PC-9 (cell line): Measurements from ENCODE around the gene TLK2. TPM values are rescaled to one million over a fixed set of nuclear protein-coding genes. Genes with fewer than 3 reads are reported as not detected.
"Not testable (repeated sequence)": the region's sequence is repeated elsewhere in the genome, so short reads cannot be mapped to it uniquely, and the experiment has no call there.

Source experiments
- BruUV-seq: library from RNA; stranded (reverse); fragments of 400-500 nt; replicated peaks from 2 replicates; lab custom pipeline; 2021; lab: Mats Ljungman, UMichigan
- CTCF ChIA-PET: fragments of 300-600 bp; sonication (Branson Sonifier 250); formaldehyde crosslinking; loops from one replicate; lab custom pipeline; 2022; ENCODE audit warnings: antibody characterized with exemption; lab: Charles Lee
- POLR2A ChIA-PET: fragments of 300-600 bp; sonication (Branson Sonifier 250); formaldehyde crosslinking; loops from one replicate; lab custom pipeline; 2022; ENCODE audit warnings: antibody characterized with exemption; ENCODE audit not compliant: unreplicated experiment; lab: Charles Lee
- DNase-seq, 2 experiments: peaks; one replicate each; pipeline versions ENCODE4 v3.0.0 to v3.0.0-alpha.2; 2015 to 2022; ENCODE audit warnings: mixed read lengths in 1 of 2
- H2AFZ ChIP-seq: fragments of 200-600 bp; sonication (generic); 2 replicates; pipeline ENCODE4 v1.8.1; 2017; ENCODE audit warnings: antibody characterized with exemption
- H3F3A ChIP-seq: fragments of 200-600 bp; sonication (generic); 2 replicates; pipeline ENCODE4 v1.8.1; 2017; ENCODE audit warnings: antibody characterized with exemption, mild to moderate bottlenecking, low read depth; ENCODE audit not compliant: insufficient read depth
- H3K27ac ChIP-seq: fragments of 200-600 bp; sonication (generic); 2 replicates; pipeline ENCODE4 v1.6.1; 2016; ENCODE audit warnings: mixed run types
- H3K27me3 ChIP-seq: fragments of 200-600 bp; sonication (generic); 2 replicates; pipeline ENCODE4 v1.6.1; 2016; ENCODE audit warnings: low read depth, mixed run types; ENCODE audit not compliant: insufficient read depth
- H3K36me3 ChIP-seq: fragments of 200-600 bp; sonication (generic); 2 replicates; pipeline ENCODE4 v1.6.1; 2016; ENCODE audit warnings: low read depth, mixed run types
- H3K4me1 ChIP-seq: fragments of 200-600 bp; sonication (generic); replicated peaks from 2 replicates; pipeline ENCODE4 v1.6.1; 2016; ENCODE audit warnings: mixed run types; ENCODE audit not compliant: insufficient read depth
- H3K4me2 ChIP-seq: fragments of 200-600 bp; sonication (generic); 2 replicates; pipeline ENCODE4 v1.6.1; 2017; ENCODE audit warnings: mixed run types
- H3K4me3 ChIP-seq: fragments of 200-600 bp; sonication (generic); 2 replicates; pipeline ENCODE4 v1.6.1; 2016; ENCODE audit warnings: mixed run types
- H3K79me2 ChIP-seq: fragments of 200-600 bp; sonication (generic); 2 replicates; pipeline ENCODE4 v1.6.1; 2017; ENCODE audit warnings: low read depth, mixed run types
- H3K9me2 ChIP-seq: fragments of 200-600 bp; sonication (generic); 2 replicates; pipeline ENCODE4 v1.8.1; 2017; ENCODE audit warnings: mild to moderate bottlenecking; ENCODE audit not compliant: insufficient read depth
- H3K9me3 ChIP-seq: fragments of 200-600 bp; sonication (generic); 2 replicates; pipeline ENCODE4 v1.8.1; 2016; ENCODE audit warnings: low read depth; ENCODE audit not compliant: insufficient read depth
- H4K20me1 ChIP-seq: fragments of 200-600 bp; sonication (generic); 2 replicates; pipeline ENCODE4 v1.8.1; 2017; ENCODE audit not compliant: insufficient read depth
- CTCF ChIP-seq: fragments of 200-600 bp; sonication (generic); conservative IDR thresholded peaks from 2 replicates; pipeline ENCODE4 v1.6.1; 2017; ENCODE audit warnings: mixed run types, antibody characterized with exemption, mild to moderate bottlenecking, moderate library complexity
- intact Hi-C: fragments of 100-400 bp; cut with micrococcal nuclease; formaldehyde crosslinking; loops from one replicate; pipeline ENCODE4 v1.10.0; 2022; ENCODE audit not compliant: unreplicated experiment
- total RNA-seq: library from RNA; stranded (reverse); gene quantifications from 2 replicates; pipeline ENCODE4 v1.2.3, GENCODE V29; 2021

TLK2 gene
- total RNA-seq, 1 experiment from 2014 or later: 40.7 TPM

GRCh38 chr17:62552851-62553659, 74.4 kb downstream of the TLK2 start:
- intact Hi-C loops: loop anchor here (10.0 kb wide), 1 partner anchor 1062 kb away; no protein-coding TSS in a partner anchor
- H3K9me3 ChIP-seq, H3K27ac ChIP-seq, H3K36me3 ChIP-seq, POLR2A ChIA-PET, H3F3A ChIP-seq, BruUV-seq, H4K20me1 ChIP-seq, H2AFZ ChIP-seq, H3K9me2 ChIP-seq, H3K4me1 ChIP-seq, H3K27me3 ChIP-seq: not testable (repeated sequence)
- H3K4me2 ChIP-seq: peak overlapping the region; percentile 62
- peak overlapping the region; percentile 25; the same call in 1 of the 2 replicates for H3K4me3 ChIP-seq
- DNase-seq: peak; percentile 37 to 38
- TF ChIP-seq CTCF: peak; percentile 73
- peaks cover 11% of the 10 kb centered on the region; the same call in 1 of the 2 replicates for H3K79me2 ChIP-seq
- CTCF ChIA-PET: interaction anchor here (0.6 to 0.9 kb wide), 8 partner anchors 12 to 1067 kb away, joined by 3 to 6 read pairs (median 3); no protein-coding TSS in a partner anchor

- H4K20me1 ChIP-seq, CTCF ChIA-PET, H3K36me3 ChIP-seq, H3K27me3 ChIP-seq, H3K9me3 ChIP-seq, POLR2A ChIA-PET, BruUV-seq, H3K9me2 ChIP-seq, DNase-seq, H3K4me2 ChIP-seq, H3K27ac ChIP-seq, H2AFZ ChIP-seq, H3K4me3 ChIP-seq: not testable (repeated sequence)
- Histone ChIP-seq H3F3A (peaks cover 16% of the 10 kb centered on the region), H3K79me2 (peaks cover 20% of the 10 kb centered on the region; the same call in 1 of the 2 replicates), H3K4me1 (peaks cover 25% of the 10 kb centered on the region)
- intact Hi-C loops: loop anchor here (10.0 kb wide), 1 partner anchor 1057 kb away; no protein-coding TSS in a partner anchor
Observed at GRCh38 chr17:62557532-62557931, 78.9 kb downstream of the TLK2 start.

DNA sequence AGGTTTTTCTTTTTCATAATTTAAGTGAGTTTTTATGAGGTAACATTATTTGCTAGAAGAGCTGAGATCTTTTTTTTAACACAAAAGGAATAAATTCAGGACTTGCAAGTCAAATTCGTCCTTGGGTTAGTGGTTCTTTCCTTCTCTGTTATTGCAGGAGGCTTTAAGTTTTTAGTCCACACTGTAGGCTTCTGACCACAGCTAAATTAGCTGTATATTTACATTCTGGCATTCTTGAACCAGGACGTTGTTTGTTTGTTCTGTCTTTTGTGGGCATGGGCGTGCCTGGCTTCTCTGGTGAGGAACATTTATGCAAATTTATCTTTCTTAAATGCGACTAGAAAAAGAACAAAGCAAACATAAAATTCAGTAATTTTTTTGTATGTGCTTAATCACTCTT, 80.3 kb downstream of the TLK2 start:
- peaks cover 15% of the 10 kb centered on the region for H3F3A ChIP-seq
- POLR2A ChIA-PET, DNase-seq, H3K9me3 ChIP-seq, H3K4me2 ChIP-seq, H3K27me3 ChIP-seq, H4K20me1 ChIP-seq, H3K27ac ChIP-seq, H2AFZ ChIP-seq, BruUV-seq, H3K4me3 ChIP-seq, H3K9me2 ChIP-seq: not testable (repeated sequence)
- H3K79me2 ChIP-seq: peaks cover 20% of the 10 kb centered on the region; the same call in 1 of the 2 replicates
- H3K4me1 ChIP-seq: peaks cover 25% of the 10 kb centered on the region
- peaks cover 15% of the 10 kb centered on the region for H3K36me3 ChIP-seq
- CTCF ChIA-PET: interaction anchor here (0.6 kb wide), 1 partner anchor 1003 kb away, joined by 3 read pairs; no protein-coding TSS in a partner anchor
- intact Hi-C loops: loop anchor here (10.0 kb wide), 1 partner anchor 1056 kb away; no protein-coding TSS in a partner anchor

- intact Hi-C loops, BruUV-seq: not testable (repeated sequence)
Observed at GRCh38 chr17:62560971-62561370, 82.3 kb downstream of the TLK2 start.

More at GRCh38 chr17:62560971-62561370, 82.3 kb downstream of the TLK2 start:
- Histone ChIP-seq H3K36me3 (peaks cover 18% of the 10 kb centered on the region), H3K79me2 (peaks cover 20% of the 10 kb centered on the region; the same call in 1 of the 2 replicates), H3K4me1 (peaks cover 43% of the 10 kb centered on the region), H3F3A (peaks cover 25% of the 10 kb centered on the region)
- POLR2A ChIA-PET, H3K9me2 ChIP-seq, H3K4me3 ChIP-seq, H3K27ac ChIP-seq, H4K20me1 ChIP-seq, H3K27me3 ChIP-seq, CTCF ChIA-PET, H3K9me3 ChIP-seq, H3K4me2 ChIP-seq, H2AFZ ChIP-seq, DNase-seq: not testable (repeated sequence)
